ENCODE data around the gene IGF1. TPM values are rescaled to one million over a fixed set of nuclear protein-coding genes. Genes with fewer than 3 reads are reported as not detected.

IGF1 gene
- total RNA-seq = not detected

- no peaks in the 10 kb centered on the region for H3K9me3 Mint-ChIP-seq (ENCODE audit: low read depth)
- peak within 1 kb of the TSS; percentile 33 for H3K27ac Mint-ChIP-seq
- no peaks in the 10 kb centered on the region for H3K36me3 Mint-ChIP-seq (ENCODE audit: low read depth)
- ChIA-PET CTCF (no interaction called here), POLR2A (no interaction called here)
- no peak within 1 kb of the TSS for H3K4me3 Mint-ChIP-seq
- intact Hi-C loops (cut with DNase I, micrococcal nuclease) = loop anchor here in 1 of 2 experiments (5.0 to 10.0 kb wide), 2 partner anchors 108 to 386 kb away; no protein-coding TSS in a partner anchor
- H3K27me3 Mint-ChIP-seq = peaks cover 6% of the 10 kb centered on the region
- peaks cover 34% of the 10 kb centered on the region for H3K4me1 Mint-ChIP-seq
- DNase-seq (no peak), ATAC-seq (no peak)
Observed at GRCh38 chr12:102480406-102480805, at the start of gene IGF1. IGF1 (minus strand) TSS chr12:102480563; CDS start chr12:102480381, 182 bp downstream.

DNA sequence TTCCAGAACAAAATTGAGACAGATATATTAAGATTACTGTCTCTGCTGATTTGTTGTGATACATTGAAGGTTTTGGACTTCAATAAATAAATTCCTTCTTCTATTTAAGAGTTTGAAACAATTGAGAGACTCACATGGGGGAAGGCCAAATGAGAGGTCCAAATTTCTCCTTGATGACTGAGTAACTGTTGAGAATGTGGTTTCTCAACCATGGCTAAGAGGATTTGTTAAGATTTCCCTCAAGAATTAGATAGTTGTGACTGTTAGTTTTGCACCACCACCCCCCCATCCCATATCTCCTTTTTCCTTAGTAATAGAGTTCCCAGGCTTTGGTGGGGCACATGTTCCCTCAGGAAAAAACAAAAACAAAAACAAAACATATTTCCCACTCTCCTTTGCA is 47.7 kb upstream of the IGF1 start:
- CTCF ChIA-PET = no interaction called here
- DNase-seq = no peak
- H3K4me1 Mint-ChIP-seq = no peaks in the 10 kb centered on the region
- no peaks in the 10 kb centered on the region for H3K9me3 Mint-ChIP-seq (ENCODE audit: low read depth)
- H3K27me3 Mint-ChIP-seq = peaks cover 6% of the 10 kb centered on the region
- POLR2A ChIA-PET = no interaction called here
- no peaks in the 10 kb centered on the region for H3K36me3 Mint-ChIP-seq (ENCODE audit: low read depth)
- intact Hi-C loops (cut with DNase I, micrococcal nuclease) = no loop called here
- ATAC-seq = no peak
- no peak overlapping the region for H3K27ac Mint-ChIP-seq
- H3K4me3 Mint-ChIP-seq = no peak overlapping the region

DNA sequence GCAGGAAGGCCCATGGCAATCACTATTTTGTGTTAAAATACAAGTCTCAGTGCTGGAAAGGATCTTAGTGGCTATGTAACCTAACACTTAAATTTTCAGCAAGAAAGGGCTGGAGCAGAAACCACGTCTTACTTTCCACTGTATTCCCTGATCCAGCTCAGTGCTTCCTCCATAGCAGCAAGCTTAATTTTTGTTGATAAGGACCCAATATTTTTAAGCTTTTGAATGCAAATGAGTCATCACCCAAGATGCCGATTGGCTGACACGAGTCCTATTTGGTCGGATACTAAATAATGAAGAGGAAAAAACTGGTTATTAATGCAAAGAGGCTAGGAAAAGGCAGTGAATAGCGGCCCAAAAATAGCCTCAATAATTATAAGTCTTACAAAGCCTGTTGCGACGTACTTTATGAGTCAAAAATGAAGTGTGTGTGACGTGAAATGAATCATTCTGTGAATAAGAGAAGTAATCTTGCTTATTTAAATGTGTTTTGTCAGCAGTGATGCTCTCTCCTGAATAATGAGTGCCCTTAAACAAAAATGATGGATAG is 46.9 kb upstream of the IGF1 start:
- POLR2A ChIA-PET = no interaction called here
- no peak overlapping the region for H3K4me3 Mint-ChIP-seq
- H3K9me3 Mint-ChIP-seq (ENCODE audit: low read depth) = no peaks in the 10 kb centered on the region
- H3K27me3 Mint-ChIP-seq = peaks cover 4% of the 10 kb centered on the region
- intact Hi-C loops (cut with DNase I, micrococcal nuclease) = no loop called here
- CTCF ChIA-PET = interaction anchor here (1.2 kb wide), 1 partner anchor 13 kb away, joined by 3 read pairs; no protein-coding TSS in a partner anchor
- ATAC-seq = no peak
- H3K36me3 Mint-ChIP-seq (ENCODE audit: low read depth) = no peaks in the 10 kb centered on the region
- no peak overlapping the region for H3K27ac Mint-ChIP-seq
- no peaks in the 10 kb centered on the region for H3K4me1 Mint-ChIP-seq
- no peak for DNase-seq

GRCh38 chr12:102526656-102527055 is 46.3 kb upstream of the IGF1 start:
- ATAC-seq (no peak), DNase-seq (no peak)
- intact Hi-C loops (cut with DNase I, micrococcal nuclease) = no loop called here
- Mint-ChIP-seq H3K9me3 (ENCODE audit: low read depth) (no peaks in the 10 kb centered on the region), H3K4me1 (no peaks in the 10 kb centered on the region), H3K27me3 (peaks cover 4% of the 10 kb centered on the region), H3K4me3 (no peak overlapping the region), H3K36me3 (ENCODE audit: low read depth) (no peaks in the 10 kb centered on the region), H3K27ac (no peak overlapping the region)
- ChIA-PET POLR2A (no interaction called here), CTCF (interaction anchor here (1.2 kb wide), 1 partner anchor 14 kb away, joined by 3 read pairs; no protein-coding TSS in a partner anchor)

DNA sequence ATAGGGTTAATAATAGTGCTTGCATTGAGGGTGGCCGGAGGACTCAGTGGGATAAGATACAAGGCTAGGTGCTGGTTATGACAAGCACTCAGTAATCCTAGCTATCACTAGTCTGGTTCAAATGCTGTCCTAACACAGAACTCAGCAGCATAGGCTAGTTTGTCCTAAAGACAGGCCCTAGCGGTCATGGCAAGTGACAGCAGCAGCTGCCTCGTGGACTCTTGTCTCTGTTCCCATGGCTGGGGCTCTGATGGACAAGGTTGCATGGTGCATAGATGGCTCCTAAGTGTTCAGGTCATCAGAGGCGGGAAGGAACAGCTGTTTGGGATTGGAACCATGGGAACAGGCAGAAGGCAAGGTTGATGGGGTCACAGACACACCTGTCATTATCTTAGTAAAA is 42.4 kb upstream of the IGF1 start:
- ATAC-seq = no peak
- peaks cover 9% of the 10 kb centered on the region for H3K27me3 Mint-ChIP-seq
- H3K9me3 Mint-ChIP-seq (ENCODE audit: low read depth) = no peaks in the 10 kb centered on the region
- ChIA-PET POLR2A (no interaction called here), CTCF (no interaction called here)
- H3K4me1 Mint-ChIP-seq = no peaks in the 10 kb centered on the region
- H3K4me3 Mint-ChIP-seq = no peak overlapping the region
- intact Hi-C loops (cut with DNase I, micrococcal nuclease) = no loop called here
- H3K27ac Mint-ChIP-seq = no peak overlapping the region
- no peaks in the 10 kb centered on the region for H3K36me3 Mint-ChIP-seq (ENCODE audit: low read depth)
- DNase-seq = no peak

DNA sequence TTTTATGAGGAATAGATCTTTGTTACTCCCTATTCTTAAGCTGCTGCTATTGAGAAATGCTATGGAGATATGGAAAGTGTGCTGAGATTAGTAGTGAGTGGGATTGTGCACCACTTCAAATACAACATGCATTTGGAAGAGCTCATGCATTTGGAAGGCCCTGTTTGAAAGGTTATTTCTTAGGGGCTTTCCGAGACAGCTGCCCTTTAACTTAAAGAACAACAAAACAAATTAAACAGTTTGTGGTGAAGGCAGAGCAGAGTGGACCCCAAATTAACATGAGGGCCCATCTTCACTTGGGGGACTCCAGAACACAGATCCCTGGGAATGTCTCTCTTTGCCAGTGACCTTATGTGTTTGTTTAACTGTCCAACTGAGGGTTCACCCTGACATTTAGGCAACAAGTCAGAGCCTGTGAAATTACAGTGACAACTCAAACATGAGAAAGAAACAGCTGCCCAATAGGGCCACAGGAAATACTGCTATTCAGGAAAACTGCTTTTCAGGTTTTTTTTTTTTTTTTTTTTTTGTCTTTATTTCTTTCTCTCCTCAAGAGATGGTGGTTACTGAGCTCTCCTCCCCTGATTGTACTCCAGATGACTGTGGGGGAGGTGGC is 41.4 kb upstream of the IGF1 start:
- intact Hi-C loops (cut with DNase I, micrococcal nuclease) = no loop called here
- Mint-ChIP-seq H3K27ac (no peak overlapping the region), H3K36me3 (ENCODE audit: low read depth) (no peaks in the 10 kb centered on the region), H3K27me3 (peaks cover 9% of the 10 kb centered on the region), H3K4me1 (no peaks in the 10 kb centered on the region), H3K9me3 (ENCODE audit: low read depth) (no peaks in the 10 kb centered on the region), H3K4me3 (no peak overlapping the region)
- ATAC-seq = no peak
- ChIA-PET POLR2A (no interaction called here), CTCF (no interaction called here)
- DNase-seq = no peak

- POLR2A ChIA-PET = no interaction called here
- H3K4me1 Mint-ChIP-seq = no peaks in the 10 kb centered on the region
- ATAC-seq = no peak
- CTCF ChIA-PET = interaction anchor here (0.7 kb wide), 1 partner anchor 1839 kb away, joined by 3 read pairs; no protein-coding TSS in a partner anchor
- DNase-seq = no peak
- no peak overlapping the region for H3K27ac Mint-ChIP-seq
- H3K27me3 Mint-ChIP-seq = peaks cover 8% of the 10 kb centered on the region
- intact Hi-C loops (cut with DNase I, micrococcal nuclease) = no loop called here
- H3K9me3 Mint-ChIP-seq (ENCODE audit: low read depth) = no peaks in the 10 kb centered on the region
- no peaks in the 10 kb centered on the region for H3K36me3 Mint-ChIP-seq (ENCODE audit: low read depth)
- H3K4me3 Mint-ChIP-seq = no peak overlapping the region
Observed at GRCh38 chr12:102518871-102519270, 38.5 kb upstream of the IGF1 start.

DNA sequence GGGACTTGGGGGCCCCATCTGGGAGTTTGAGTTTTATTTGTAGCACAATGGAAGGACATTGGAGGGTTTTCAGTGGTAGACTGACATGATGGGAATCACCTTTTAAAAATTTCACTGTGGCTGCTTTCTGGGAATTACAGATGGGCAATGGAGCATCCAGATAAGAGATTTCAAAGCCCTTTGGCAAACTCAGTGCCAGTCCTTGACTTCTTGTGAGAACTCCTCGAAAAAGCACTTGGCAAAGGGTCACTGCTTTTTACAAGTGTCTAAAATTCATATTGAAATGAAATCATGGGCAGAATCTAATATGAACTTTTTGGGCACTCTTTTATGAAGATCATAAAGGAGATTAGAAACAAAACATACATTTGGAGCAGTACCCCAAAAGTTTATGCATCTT is 34.3 kb upstream of the IGF1 start:
- intact Hi-C loops (cut with DNase I, micrococcal nuclease) = no loop called here
- Mint-ChIP-seq H3K4me3 (no peak overlapping the region), H3K27ac (no peak overlapping the region), H3K36me3 (ENCODE audit: low read depth) (no peaks in the 10 kb centered on the region), H3K9me3 (ENCODE audit: low read depth) (no peaks in the 10 kb centered on the region), H3K27me3 (peaks cover 6% of the 10 kb centered on the region), H3K4me1 (no peaks in the 10 kb centered on the region)
- CTCF ChIA-PET = no interaction called here
- POLR2A ChIA-PET = no interaction called here
- ATAC-seq (no peak), DNase-seq (no peak)

DNA sequence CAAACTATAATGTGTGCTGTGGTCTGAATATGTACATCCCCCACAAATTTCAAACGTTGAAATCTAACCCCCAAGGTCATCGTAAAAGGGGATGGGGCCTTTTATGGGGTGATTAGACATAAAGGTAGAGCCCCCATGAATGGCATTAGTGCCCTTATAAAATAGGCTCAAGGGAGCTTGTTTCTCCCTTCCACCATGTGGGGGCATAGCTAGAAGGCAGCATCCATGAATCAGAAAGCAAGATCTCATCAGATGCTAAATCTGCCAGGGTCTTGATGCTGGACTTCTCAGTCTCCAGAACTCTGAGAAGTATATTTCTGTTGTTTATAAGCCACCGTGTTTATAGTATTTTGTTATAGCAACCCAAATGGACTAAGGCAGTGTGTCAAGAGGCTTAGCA is 33.4 kb upstream of the IGF1 start:
- DNase-seq (no peak), ATAC-seq (no peak)
- H3K27ac Mint-ChIP-seq = no peak overlapping the region
- intact Hi-C loops (cut with DNase I, micrococcal nuclease) = no loop called here
- no peaks in the 10 kb centered on the region for H3K9me3 Mint-ChIP-seq (ENCODE audit: low read depth)
- H3K4me1 Mint-ChIP-seq = no peaks in the 10 kb centered on the region
- no peak overlapping the region for H3K4me3 Mint-ChIP-seq
- H3K36me3 Mint-ChIP-seq (ENCODE audit: low read depth) = no peaks in the 10 kb centered on the region
- POLR2A ChIA-PET = no interaction called here
- CTCF ChIA-PET = interaction anchor here (0.7 kb wide), 1 partner anchor 418 kb away, joined by 3 read pairs; no protein-coding TSS in a partner anchor
- H3K27me3 Mint-ChIP-seq = peaks cover 3% of the 10 kb centered on the region

DNA sequence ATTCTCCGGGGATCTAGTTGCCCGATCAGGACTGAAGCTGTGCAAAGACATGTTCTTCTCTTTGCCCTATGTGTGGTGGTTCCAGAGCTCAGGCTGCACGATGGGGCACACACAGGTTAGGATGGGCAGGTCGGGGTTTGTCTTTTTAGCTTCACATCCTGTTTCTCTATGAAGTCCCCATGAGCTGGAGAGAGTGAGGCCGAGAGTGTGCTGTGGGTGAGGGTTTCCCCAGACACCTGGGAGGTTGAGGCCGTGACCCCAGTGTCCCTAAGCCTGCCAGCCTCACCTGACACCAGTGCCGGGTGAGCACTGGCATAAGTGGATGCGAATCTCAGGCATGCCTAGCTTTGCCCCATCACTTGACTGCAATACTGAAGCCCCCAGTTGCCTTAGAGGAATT is 32.9 kb upstream of the IGF1 start:
- CTCF ChIA-PET = interaction anchor here (0.7 kb wide), 1 partner anchor 418 kb away, joined by 3 read pairs; no protein-coding TSS in a partner anchor
- Mint-ChIP-seq H3K27ac (no peak overlapping the region), H3K4me1 (no peaks in the 10 kb centered on the region), H3K4me3 (no peak overlapping the region), H3K9me3 (ENCODE audit: low read depth) (no peaks in the 10 kb centered on the region), H3K36me3 (ENCODE audit: low read depth) (no peaks in the 10 kb centered on the region), H3K27me3 (peaks cover 3% of the 10 kb centered on the region)
- DNase-seq (no peak), ATAC-seq (no peak)
- intact Hi-C loops (cut with DNase I, micrococcal nuclease) = no loop called here
- POLR2A ChIA-PET = no interaction called here

GRCh38 chr12:102512523-102512922 is 32.2 kb upstream of the IGF1 start:
- Mint-ChIP-seq H3K4me1 (no peaks in the 10 kb centered on the region), H3K27me3 (peaks cover 3% of the 10 kb centered on the region), H3K27ac (no peak overlapping the region), H3K36me3 (ENCODE audit: low read depth) (no peaks in the 10 kb centered on the region), H3K4me3 (no peak overlapping the region), H3K9me3 (ENCODE audit: low read depth) (no peaks in the 10 kb centered on the region)
- no peak for DNase-seq
- ChIA-PET POLR2A (no interaction called here), CTCF (no interaction called here)
- intact Hi-C loops (cut with DNase I, micrococcal nuclease) = no loop called here
- ATAC-seq = no peak

DNA sequence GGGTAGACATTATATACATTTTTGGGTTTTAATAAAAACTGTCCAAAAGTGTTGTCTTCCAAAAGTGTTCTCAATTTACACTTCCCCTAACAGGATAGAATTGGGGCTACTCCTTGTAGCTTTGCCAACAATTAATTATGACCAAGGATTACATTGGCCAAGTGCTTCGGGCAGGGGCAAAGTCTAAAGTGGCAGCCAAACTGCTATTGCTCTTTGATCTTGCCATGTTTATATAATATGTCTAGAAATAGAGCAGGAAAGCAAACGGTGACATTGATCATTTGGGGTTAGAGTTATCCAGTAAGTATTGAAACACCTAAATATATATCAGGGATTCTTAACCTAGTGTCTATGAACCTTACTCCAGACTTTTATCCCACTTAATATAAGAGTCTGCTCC is 31.2 kb upstream of the IGF1 start:
- Mint-ChIP-seq H3K9me3 (ENCODE audit: low read depth) (no peaks in the 10 kb centered on the region), H3K4me3 (no peak overlapping the region), H3K27me3 (peaks cover 3% of the 10 kb centered on the region), H3K4me1 (no peaks in the 10 kb centered on the region), H3K36me3 (ENCODE audit: low read depth) (no peaks in the 10 kb centered on the region), H3K27ac (no peak overlapping the region)
- ChIA-PET POLR2A (no interaction called here), CTCF (no interaction called here)
- no peak for ATAC-seq
- DNase-seq = no peak
- intact Hi-C loops (cut with DNase I, micrococcal nuclease) = no loop called here
